Neural cell (in vitro differentiated cells): ENCODE measurements around the gene NDUFS3.

ENCODE experiments used
- CTCF ChIP-seq: fragments of 450-650 bp; IDR thresholded peaks from 2 replicates; pipeline ENCODE4 v1.5.1; 2014; ENCODE audit warnings: antibody characterized with exemption, mild to moderate bottlenecking, moderate library complexity; ENCODE audit not compliant: poor library complexity, severe bottlenecking
- EP300 ChIP-seq: fragments of 450-650 bp; conservative IDR thresholded peaks from 2 replicates; pipeline ENCODE4 v1.6.1; 2014; ENCODE audit warnings: antibody characterized with exemption, mild to moderate bottlenecking, moderate library complexity; ENCODE audit not compliant: poor library complexity, severe bottlenecking
- RAD21 ChIP-seq: fragments of 450-650 bp; conservative IDR thresholded peaks from 2 replicates; pipeline ENCODE4 v1.6.1; 2014; ENCODE audit warnings: antibody characterized with exemption, mild to moderate bottlenecking, moderate library complexity

GRCh38 chr11:47589584-47589976 lies 10.7 kb downstream of the NDUFS3 start:
- TF ChIP-seq RAD21 (no peak), CTCF (no peak), EP300 (no peak)
